Measurements from ENCODE around the gene MS4A13.
"Not testable (repeated sequence)": the region's sequence is repeated elsewhere in the genome, so short reads cannot be mapped to it uniquely, and the experiment has no call there.

MS4A13 gene

GRCh38 chr11:60532383-60532782 lies 17.2 kb downstream of the MS4A13 start:
- peak; percentile 1 for DNase-seq

GRCh38 chr11:60538627-60539026 lies 23.4 kb downstream of the MS4A13 start:
- not testable (repeated sequence) for DNase-seq

GRCh38 chr11:60544077-60544476 lies 28.9 kb downstream of the MS4A13 start:
- no peak for DNase-seq

- no peak for DNase-seq
Measured at GRCh38 chr11:60561254-60561653, 46.1 kb downstream of the MS4A13 start.

GRCh38 chr11:60563553-60564235 lies 48.5 kb downstream of the MS4A13 start:
- DNase-seq = peak; percentile 92

- DNase-seq = no peak
Measured at GRCh38 chr11:60566776-60567175, 51.6 kb downstream of the MS4A13 start.

- DNase-seq = no peak
Measured at GRCh38 chr11:60570970-60571369, 55.8 kb downstream of the MS4A13 start.

GRCh38 chr11:60589611-60590010 lies 74.4 kb downstream of the MS4A13 start:
- DNase-seq = no peak
